Kidney epithelial cell (primary cell): Measurements from ENCODE around the gene ZBTB46. TPM values are rescaled to one million over a fixed set of nuclear protein-coding genes. Genes with fewer than 3 reads are reported as not detected.

ENCODE experiments used
- DNase-seq: peaks from one replicate; pipeline ENCODE4 v3.0.0-alpha.2; 2010; ENCODE audit warnings: low read depth
- H3K27me3 ChIP-seq: 2 replicates; pipeline ENCODE4 v1.6.0; 2011; ENCODE audit warnings: low read length; ENCODE audit not compliant: control insufficient read depth, insufficient read depth
- H3K36me3 ChIP-seq: 2 replicates; pipeline ENCODE4 v1.5.1; 2011; ENCODE audit warnings: low read length; ENCODE audit not compliant: control insufficient read depth, insufficient read depth
- H3K4me3 ChIP-seq: 2 replicates; pipeline ENCODE4 v1.5.1; 2011; ENCODE audit warnings: low read depth, mild to moderate bottlenecking, control low read depth, low read length
- CTCF ChIP-seq: IDR thresholded peaks from 2 replicates; pipeline ENCODE4 v1.5.1; 2011; ENCODE audit warnings: mild to moderate bottlenecking, moderate library complexity, low read length, control low read depth, inconsistent platforms; ENCODE audit not compliant: insufficient read depth, poor library complexity, severe bottlenecking
- total RNA-seq: library from RNA; depleted of rRNA; stranded (reverse); fragments of >200 nt; gene quantifications from 2 replicates; pipeline ENCODE4 v1.2.3, GENCODE V29; 2015

The ZBTB46 gene
- total RNA-seq, 1 donor from 2014 or later: 7.8 TPM

GRCh38 chr20:63718996-63719395 lies 112.1 kb downstream of the ZBTB46 start:
- no peak for TF ChIP-seq CTCF
- Histone ChIP-seq H3K36me3 (no peaks in the 10 kb centered on the region), H3K4me3 (no peak overlapping the region), H3K27me3 (no peaks in the 10 kb centered on the region)
- no peak for DNase-seq

DNA sequence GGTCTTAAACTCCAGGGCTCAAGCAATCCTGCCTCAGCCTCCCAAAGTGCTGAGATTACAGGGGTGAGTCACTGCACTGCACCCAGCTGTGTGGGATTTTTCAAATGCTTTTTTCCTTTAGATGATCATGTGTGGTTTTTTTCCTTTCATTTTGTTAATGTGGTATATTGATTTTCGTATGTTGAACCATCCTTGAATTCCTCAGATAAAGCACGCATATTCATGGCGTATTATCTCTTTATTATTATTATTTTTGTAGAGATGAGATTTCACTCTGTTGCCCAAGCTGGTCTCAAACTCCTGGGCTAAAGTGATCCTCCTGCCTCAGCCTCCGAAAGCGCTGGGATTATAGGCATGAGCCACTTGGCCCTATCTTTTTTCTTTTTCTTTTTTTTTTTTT lies 116.2 kb downstream of the ZBTB46 start:
- TF ChIP-seq CTCF: no peak
- Histone ChIP-seq H3K27me3 (no peaks in the 10 kb centered on the region), H3K36me3 (no peaks in the 10 kb centered on the region), H3K4me3 (no peak overlapping the region)
- DNase-seq: no peak

- no peak for DNase-seq
These were observed 118.9 kb downstream of the ZBTB46 start for GRCh38 chr20:63712191-63712590.

DNA sequence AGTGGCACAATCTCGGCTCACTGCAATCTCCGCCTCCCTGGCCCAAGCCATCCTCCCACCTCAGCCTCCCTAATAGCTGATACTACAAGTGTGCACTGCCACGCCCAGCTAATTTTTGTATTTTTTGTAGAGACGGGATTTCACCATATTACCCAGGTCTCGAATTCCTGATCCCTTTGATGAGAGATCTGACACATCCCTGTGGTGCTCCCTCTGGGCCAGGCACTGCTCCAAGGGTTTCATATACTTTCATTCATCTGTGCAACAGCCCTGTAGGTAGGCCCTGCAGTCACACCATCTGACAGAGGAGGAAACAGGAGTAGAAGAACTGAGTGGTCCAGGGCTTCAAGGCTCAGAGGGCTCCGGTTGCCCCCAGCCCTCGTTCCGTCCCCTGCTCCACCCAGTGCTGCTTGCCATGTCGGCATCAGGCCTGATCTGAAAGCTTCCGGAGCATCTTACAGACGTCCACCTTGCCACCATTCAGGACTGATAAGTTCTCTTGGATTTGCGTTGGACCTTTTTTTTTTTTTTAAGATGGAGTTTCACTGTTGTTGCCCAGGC lies 119.9 kb downstream of the ZBTB46 start:
- H3K27me3 ChIP-seq: no peaks in the 10 kb centered on the region
- H3K36me3 ChIP-seq: peaks cover under 1% of the 10 kb centered on the region
- no peak for TF ChIP-seq CTCF
- H3K4me3 ChIP-seq: no peak overlapping the region
- no peak for DNase-seq

More at GRCh38 chr20:63712191-63712590, 118.9 kb downstream of the ZBTB46 start:
- TF ChIP-seq CTCF: no peak
- no peaks in the 10 kb centered on the region for H3K36me3 ChIP-seq
- no peaks in the 10 kb centered on the region for H3K27me3 ChIP-seq
- no peak overlapping the region for H3K4me3 ChIP-seq

GRCh38 chr20:63709149-63709527 lies 121.9 kb downstream of the ZBTB46 start:
- DNase-seq: no peak
- peak overlapping the region; percentile 67 for H3K4me3 ChIP-seq

More at GRCh38 chr20:63709149-63709527, 121.9 kb downstream of the ZBTB46 start:
- no peak for TF ChIP-seq CTCF
- no peaks in the 10 kb centered on the region for H3K27me3 ChIP-seq
- H3K36me3 ChIP-seq: peaks cover 1% of the 10 kb centered on the region
